Stimulated activated naive CD8-positive, alpha-beta T cell treated with anti-CD3 and anti-CD28 coated beads, Interleukin-15, Interleukin-2, amounts not matched to agents 100 ng/mL and 50 ng/mL, for 24 hours (primary cell): ENCODE measurements around the gene HIVEP3.
A peak's percentile ranks its signal among the peaks of the same experiment; 100 is the strongest.

Experiments used
- H3K27ac Mint-ChIP-seq: one replicate; pipeline ENCODE4 v1.8.0; 2021; ENCODE audit warnings: mild to moderate bottlenecking, mixed read lengths
- H3K27me3 Mint-ChIP-seq: one replicate; pipeline ENCODE4 v1.8.0; 2021; ENCODE audit warnings: mixed read lengths
- H3K36me3 Mint-ChIP-seq: one replicate; pipeline ENCODE4 v1.8.0; 2021; ENCODE audit warnings: low read depth, mixed read lengths
- H3K4me1 Mint-ChIP-seq: one replicate; pipeline ENCODE4 v1.8.0; 2021; ENCODE audit warnings: low read depth, mixed read lengths
- H3K4me3 Mint-ChIP-seq: one replicate; pipeline ENCODE4 v1.8.0; 2021; ENCODE audit warnings: mild to moderate bottlenecking, mixed read lengths
- H3K9me3 Mint-ChIP-seq: one replicate; pipeline ENCODE4 v1.8.0; 2021; ENCODE audit warnings: mixed read lengths

The HIVEP3 gene

DNA sequence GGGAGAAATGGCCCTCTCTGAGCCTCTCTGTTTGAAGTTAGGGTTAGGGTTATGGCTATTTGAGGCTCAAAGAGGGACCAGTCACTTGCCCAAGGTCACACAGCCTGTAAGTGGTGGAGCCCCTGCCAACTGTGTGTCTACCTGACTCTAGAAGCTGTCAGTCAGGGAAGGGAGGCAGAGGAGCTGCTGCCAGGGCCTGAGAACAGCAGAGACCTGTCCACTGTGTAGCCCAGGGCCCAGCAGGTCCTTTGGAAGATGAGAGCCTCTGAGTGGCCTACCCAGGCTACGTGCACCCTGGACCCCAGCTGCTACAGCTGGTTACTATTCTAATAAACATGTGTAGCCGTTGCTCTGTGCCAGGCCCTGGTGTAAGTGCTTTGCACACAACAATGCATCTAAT is 419.1 kb downstream of the HIVEP3 start:
- H3K4me3 Mint-ChIP-seq: no peak overlapping the region
- H3K4me1 Mint-ChIP-seq: peaks cover 4% of the 10 kb centered on the region
- H3K36me3 Mint-ChIP-seq: no peaks in the 10 kb centered on the region
- no peak overlapping the region for H3K27ac Mint-ChIP-seq
- H3K9me3 Mint-ChIP-seq: no peaks in the 10 kb centered on the region
- H3K27me3 Mint-ChIP-seq: peaks cover 20% of the 10 kb centered on the region

DNA sequence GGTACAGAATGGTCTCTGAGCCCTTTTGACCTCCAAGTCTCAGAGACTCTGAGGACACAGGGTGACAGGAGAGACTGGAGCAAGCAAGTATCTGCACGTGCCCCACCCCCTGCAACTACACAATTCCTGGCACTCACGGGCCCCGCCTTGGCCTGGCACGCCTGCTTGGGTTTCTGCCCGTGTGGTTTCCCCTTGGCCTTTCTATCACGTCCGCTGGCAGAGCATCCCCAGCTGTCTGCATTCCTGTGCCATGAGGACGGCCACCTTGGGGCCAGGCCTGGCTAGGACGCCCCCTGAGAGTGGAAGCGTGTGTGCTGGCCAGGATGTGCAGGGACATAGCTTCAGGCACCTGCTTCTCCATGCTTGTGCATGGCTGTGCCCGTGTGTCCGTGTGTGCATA is 419.9 kb downstream of the HIVEP3 start:
- no peaks in the 10 kb centered on the region for H3K36me3 Mint-ChIP-seq
- no peaks in the 10 kb centered on the region for H3K9me3 Mint-ChIP-seq
- H3K27ac Mint-ChIP-seq: no peak overlapping the region
- peaks cover 4% of the 10 kb centered on the region for H3K4me1 Mint-ChIP-seq
- no peak overlapping the region for H3K4me3 Mint-ChIP-seq
- peaks cover 21% of the 10 kb centered on the region for H3K27me3 Mint-ChIP-seq

DNA sequence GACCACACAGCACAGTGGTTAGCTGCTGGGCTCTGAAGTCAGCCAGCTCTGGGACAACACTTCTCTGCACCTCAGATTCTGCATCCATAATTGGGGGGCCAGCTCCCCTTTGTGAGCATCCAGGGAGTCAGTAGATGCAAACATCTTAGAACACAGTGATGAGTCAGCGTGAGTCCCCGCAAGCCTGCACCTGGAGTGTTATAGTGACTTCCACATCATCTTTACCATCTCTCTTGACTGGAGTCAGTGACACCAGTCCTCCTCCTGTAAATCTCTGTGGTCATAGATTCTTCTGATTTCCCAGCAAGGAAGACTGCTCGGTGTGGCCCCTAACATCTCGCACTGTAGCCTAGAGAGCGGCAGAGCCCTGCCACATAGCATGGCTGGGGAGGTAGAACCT is 420.3 kb downstream of the HIVEP3 start:
- peaks cover 21% of the 10 kb centered on the region for H3K27me3 Mint-ChIP-seq
- H3K4me3 Mint-ChIP-seq: no peak overlapping the region
- H3K27ac Mint-ChIP-seq: no peak overlapping the region
- no peaks in the 10 kb centered on the region for H3K9me3 Mint-ChIP-seq
- peaks cover 4% of the 10 kb centered on the region for H3K4me1 Mint-ChIP-seq
- no peaks in the 10 kb centered on the region for H3K36me3 Mint-ChIP-seq

DNA sequence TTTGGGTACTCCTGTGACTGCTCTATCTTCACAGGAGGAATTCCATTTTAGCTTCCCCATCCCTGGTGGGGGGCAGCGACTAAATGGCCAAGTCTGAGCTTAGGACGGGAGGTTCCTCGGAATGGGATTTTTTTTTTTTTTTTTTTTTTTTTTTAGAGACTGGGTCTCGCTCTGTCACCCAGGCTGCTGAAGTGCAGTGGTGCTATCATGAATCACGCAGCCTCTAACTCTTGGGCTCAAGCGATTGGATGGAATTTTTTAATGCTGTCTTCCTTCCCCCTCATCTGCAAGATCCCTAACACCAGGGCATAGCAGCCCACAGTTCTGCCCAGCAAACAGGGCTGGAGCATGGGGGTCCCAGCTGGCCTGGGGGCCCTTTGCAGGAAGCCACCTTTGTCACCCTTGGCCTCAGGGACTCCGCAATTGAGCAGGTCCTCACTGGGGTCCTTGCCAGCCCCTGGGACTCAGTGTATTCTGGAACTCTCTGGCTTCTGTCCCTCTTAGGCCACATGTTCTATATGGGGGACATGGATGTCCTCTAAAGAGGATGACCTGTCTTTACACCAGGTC is 421.2 kb downstream of the HIVEP3 start:
- Mint-ChIP-seq H3K9me3 (no peaks in the 10 kb centered on the region), H3K4me3 (no peak overlapping the region), H3K4me1 (peaks cover 8% of the 10 kb centered on the region), H3K36me3 (no peaks in the 10 kb centered on the region), H3K27ac (no peak overlapping the region), H3K27me3 (peaks cover 21% of the 10 kb centered on the region)

DNA sequence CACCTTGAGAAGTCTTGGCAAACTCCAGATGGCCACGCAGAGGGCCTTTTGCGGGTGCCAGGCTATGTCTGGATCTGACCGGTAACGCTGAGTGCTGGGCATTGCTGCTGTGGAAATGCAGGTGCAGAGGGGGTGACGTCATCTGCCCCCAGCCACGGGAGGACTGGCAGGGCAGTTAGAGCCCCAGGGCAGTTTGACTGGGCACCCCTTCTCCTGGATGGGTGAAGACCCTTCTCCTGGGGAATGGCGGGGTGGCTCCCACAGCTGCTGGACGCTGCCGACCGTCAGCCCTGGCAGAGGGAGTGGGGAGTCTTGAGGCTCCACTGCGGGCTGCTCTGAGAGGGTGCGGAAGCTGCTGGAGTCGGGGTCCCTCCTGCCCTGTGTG is 421.7 kb downstream of the HIVEP3 start:
- Mint-ChIP-seq H3K4me3 (peak overlapping the region; percentile 57), H3K27ac (peak overlapping the region; percentile 26), H3K9me3 (no peaks in the 10 kb centered on the region), H3K4me1 (peaks cover 8% of the 10 kb centered on the region), H3K36me3 (no peaks in the 10 kb centered on the region), H3K27me3 (peaks cover 21% of the 10 kb centered on the region)

DNA sequence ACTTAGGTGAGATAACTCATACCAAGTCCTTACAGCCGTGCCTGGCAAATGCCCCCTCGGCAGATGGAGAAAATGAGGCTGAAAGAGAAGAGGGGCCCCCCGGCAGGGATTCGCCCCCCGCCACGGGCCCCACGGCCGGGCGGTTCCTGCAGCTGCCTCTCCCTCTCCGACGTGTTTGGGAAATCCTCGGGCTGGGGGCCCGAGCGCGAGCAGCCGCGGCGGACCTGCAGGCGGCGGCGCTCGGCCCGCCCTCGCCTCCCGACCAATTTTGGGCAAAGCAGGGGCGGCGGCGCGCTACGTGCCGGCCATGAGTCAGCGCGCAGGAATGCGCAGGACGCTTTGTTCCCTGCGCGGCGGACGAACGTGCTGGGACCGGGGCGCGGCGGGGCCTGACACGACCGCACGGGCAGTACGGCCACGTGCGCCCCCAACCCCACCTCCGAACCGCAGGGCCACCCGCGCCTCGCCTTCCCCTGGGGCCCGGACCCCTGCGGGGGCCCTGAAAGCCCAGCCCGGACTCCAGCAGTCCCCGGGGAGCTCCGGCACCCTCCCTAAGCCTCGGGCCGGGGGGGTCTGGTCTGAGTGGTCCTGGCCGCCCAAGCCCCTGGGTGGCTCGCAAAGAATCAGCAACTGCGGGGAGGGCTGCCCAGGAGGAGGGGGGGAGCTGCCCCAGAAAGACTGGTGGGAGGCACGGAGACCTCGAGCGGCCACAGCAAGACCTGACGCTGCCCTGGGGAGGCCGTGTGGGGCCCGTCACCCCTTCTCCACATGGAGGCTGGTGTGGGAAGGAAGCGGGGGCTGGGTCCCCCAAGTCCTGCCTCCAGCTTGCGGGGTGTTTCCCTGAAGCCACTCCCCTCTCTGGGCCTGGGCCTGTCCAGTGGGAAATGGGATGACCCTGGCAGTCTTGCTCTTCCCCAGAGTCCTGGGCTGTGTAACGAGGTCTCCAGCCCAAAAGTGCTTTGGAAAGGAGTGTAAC is 422.4 kb downstream of the HIVEP3 start:
- no peak overlapping the region for H3K27ac Mint-ChIP-seq
- peaks cover 21% of the 10 kb centered on the region for H3K27me3 Mint-ChIP-seq
- peak overlapping the region; percentile 62 for H3K4me3 Mint-ChIP-seq
- no peaks in the 10 kb centered on the region for H3K36me3 Mint-ChIP-seq
- H3K9me3 Mint-ChIP-seq: no peaks in the 10 kb centered on the region
- H3K4me1 Mint-ChIP-seq: peaks cover 8% of the 10 kb centered on the region

DNA sequence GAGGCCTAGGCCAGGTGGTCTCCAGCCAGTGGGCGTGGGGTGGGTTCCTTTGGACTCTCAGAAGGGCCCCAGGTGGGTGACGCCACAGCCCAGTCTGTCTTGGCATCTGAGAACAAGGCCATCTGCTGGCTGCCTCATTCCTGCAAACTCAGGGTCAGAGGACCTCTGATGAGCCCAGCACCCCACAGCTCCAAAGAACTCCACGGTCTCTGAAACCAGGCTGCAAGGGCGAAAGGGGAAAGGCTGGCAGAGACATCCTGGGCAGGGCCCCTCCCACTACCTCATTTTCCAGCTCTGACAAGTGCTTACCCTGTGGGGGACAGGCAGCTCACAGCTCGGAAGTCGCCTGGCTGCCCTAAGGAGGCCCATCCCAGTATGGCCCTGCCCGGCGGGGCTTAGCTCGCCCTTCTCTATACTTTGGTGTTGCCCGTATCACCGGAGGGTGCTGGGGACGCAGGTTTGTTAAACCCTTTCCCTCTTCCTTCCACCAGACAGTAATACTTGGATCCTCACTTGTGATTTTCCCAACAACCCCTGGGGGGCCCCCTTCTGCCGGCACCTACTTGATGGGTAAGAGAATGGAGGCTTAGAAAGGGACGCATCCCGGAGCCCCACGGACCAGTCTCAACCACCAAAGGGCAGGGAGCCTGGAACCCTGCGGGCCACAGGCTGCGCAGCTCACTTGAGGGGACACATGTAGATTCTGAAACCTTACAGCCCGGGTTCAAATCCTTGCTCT is 423.3 kb downstream of the HIVEP3 start:
- Mint-ChIP-seq H3K27ac (no peak overlapping the region), H3K36me3 (no peaks in the 10 kb centered on the region), H3K27me3 (peaks cover 21% of the 10 kb centered on the region)

DNA sequence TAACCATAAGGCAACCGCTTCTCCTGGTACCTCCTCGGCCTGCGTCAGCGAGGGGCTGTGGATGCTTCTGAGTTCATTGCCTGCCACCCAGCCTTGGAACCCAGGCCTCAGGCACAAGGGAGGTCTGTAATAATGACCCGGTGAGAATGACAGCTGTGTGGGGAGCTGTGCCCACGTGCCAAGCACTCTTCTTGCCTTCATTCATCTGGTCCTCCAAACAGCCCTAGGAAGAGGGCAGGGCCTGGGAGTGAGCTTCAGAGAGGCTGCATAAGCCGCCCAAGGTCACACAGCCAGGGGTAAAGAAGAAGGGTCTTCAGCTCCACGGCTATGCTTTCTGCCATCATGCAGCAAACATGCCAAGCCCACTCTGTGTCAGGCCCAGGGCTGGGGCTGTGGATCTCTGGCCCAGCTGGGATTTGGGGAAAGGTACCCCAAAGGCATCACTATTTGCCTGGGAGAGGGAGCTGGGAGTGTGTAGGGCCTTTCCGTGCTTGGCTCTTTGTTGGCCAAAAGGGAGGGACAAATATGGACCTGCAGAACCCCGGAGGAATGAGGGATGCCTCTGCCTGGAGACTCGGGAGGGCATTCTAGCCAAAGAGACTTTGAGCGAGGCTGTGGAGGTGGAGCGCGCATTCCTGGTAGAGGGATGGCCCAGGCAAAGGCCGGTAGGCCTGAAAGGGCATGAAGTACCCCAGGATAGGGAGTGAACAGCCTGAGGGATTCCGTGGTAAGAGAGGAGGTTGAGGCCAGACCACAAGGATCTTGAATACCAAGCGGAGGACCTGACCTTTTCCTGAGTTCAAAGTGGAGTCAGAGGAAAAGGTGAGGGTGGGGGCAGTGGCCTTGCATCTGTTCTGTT is 424.1 kb downstream of the HIVEP3 start:
- Mint-ChIP-seq H3K36me3 (no peaks in the 10 kb centered on the region), H3K4me3 (no peak overlapping the region), H3K9me3 (no peaks in the 10 kb centered on the region), H3K4me1 (peaks cover 8% of the 10 kb centered on the region), H3K27ac (no peak overlapping the region), H3K27me3 (peaks cover 26% of the 10 kb centered on the region)

More for the DNA sequence above, 423.3 kb downstream of the HIVEP3 start:
- H3K9me3 Mint-ChIP-seq: no peaks in the 10 kb centered on the region
- peaks cover 8% of the 10 kb centered on the region for H3K4me1 Mint-ChIP-seq
- peak overlapping the region; percentile 62 for H3K4me3 Mint-ChIP-seq

DNA sequence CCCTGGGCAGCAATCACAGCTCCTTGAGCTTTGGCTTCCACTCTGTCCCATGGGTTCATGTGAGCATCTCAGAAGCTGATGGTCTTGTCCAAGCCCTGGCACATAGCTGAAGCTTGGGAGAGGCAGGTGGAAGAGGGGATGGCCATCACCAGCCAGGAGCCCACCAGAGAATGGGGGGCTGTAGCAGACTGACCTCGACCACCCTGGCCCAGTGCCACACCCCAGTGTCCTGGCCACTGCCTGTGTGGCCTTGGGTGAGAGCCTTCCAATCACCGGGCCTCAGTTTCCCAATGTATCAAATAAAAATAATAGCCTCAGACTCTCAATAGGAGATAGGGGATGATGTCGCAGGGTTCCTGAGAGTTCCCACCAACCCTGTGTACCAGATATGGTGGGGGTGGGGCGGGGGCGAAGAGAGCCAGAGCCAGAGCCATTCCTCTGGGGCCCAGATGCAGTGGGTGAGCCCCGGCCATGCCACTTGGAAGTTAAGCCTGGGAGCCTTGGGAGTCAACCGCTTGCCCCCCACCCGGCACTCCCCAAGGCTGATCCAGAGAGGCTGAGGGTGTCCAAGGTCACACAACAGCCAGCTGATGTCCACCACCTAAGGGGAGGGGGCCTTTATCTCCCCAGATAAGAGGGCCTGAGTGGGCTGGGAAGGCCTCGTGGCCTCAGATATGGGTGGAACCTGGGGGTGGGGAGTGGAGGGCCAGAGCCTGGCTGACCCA is 424.9 kb downstream of the HIVEP3 start:
- Mint-ChIP-seq H3K27ac (no peak overlapping the region), H3K4me3 (no peak overlapping the region), H3K36me3 (no peaks in the 10 kb centered on the region), H3K27me3 (peaks cover 31% of the 10 kb centered on the region), H3K4me1 (peaks cover 8% of the 10 kb centered on the region), H3K9me3 (no peaks in the 10 kb centered on the region)

DNA sequence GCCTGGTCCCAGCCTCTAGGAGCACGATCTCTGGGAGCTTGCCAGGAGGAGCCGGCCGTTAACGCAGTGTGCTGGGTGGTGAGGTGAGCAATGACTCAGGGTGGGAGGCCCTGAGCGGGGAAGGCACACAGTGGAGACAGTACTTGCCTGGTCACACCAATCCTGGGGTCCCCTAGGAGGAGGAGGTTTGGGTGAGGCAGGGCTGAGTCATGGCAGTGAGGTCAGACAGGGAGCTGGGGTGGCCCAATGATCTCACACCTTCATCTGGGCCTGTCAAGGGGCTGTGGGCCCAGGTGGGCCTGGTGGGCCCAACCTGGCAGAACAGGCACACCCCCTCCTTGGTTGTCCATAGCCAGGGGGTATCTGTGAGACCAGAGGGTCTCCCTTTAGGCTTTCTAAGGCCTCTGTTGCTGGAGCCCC is 425.6 kb downstream of the HIVEP3 start:
- Mint-ChIP-seq H3K4me1 (peaks cover 8% of the 10 kb centered on the region), H3K27me3 (peaks cover 31% of the 10 kb centered on the region), H3K27ac (no peak overlapping the region)

DNA sequence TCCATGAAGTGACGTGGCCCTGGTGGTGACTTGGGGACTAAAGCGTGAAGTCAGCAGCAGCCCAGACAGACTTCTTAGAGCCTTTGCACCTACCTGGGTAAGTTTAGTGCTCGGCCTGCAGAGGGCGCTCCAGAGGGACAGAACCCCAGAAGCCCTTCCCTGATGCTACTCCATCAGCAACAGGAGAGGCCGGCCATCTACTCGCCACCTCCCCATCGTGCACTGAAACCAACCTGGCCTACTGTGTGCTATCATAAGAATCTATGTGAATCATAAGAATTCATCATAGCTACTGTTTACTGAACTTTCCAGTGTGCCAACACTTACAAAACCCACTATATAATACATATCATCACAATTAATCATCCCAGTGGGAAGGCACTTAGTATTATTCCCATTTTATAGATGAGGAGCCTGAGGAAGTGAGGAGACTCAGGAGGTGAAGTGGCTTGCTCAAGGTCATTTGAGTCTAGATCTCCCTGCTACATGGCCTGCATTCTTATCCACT is 426.3 kb downstream of the HIVEP3 start:
- peaks cover 30% of the 10 kb centered on the region for H3K27me3 Mint-ChIP-seq
- no peak overlapping the region for H3K4me3 Mint-ChIP-seq
- H3K27ac Mint-ChIP-seq: no peak overlapping the region
- H3K36me3 Mint-ChIP-seq: no peaks in the 10 kb centered on the region
- H3K4me1 Mint-ChIP-seq: peaks cover 8% of the 10 kb centered on the region
- no peaks in the 10 kb centered on the region for H3K9me3 Mint-ChIP-seq

More for the DNA sequence above, 425.6 kb downstream of the HIVEP3 start:
- Mint-ChIP-seq H3K9me3 (no peaks in the 10 kb centered on the region), H3K36me3 (no peaks in the 10 kb centered on the region), H3K4me3 (no peak overlapping the region)

DNA sequence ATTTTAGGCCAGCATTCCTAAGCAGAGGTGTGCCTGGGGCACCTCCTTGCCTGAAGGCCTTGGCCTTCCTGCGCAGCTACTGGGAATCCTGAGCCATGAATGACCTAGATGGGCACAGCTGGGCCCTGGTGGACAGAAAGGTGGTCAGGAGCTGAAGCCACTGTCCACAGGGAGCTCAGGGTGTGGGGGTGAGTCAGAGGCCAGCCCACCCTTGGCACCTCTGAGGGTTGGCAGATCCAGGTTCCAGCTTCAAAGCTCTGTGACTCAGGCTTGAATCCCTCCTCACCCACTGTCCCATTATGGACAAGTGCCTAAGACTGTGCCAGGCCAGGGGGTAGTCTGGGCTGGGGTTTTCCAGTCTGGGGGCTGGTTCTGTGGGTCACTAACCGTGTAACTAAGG is 427.8 kb downstream of the HIVEP3 start:
- H3K4me3 Mint-ChIP-seq: no peak overlapping the region

DNA sequence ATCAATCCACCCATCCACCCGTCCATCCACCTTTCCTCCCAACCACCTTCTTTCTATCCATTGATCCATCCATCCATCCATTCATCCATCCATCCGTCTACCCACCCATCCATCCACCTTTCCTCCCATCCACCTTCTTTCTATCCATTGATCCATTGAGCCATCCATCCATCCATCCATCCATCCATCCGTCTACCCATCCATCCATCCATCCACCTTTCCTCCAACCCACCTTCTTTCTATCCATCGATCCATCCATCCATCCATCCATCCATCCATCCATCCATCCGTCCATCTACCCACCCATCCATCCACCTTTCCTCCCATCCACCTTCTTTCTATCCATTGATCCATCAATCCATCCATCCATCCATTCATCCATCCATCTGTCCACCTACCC is 429.2 kb downstream of the HIVEP3 start:
- Mint-ChIP-seq H3K9me3 (no peaks in the 10 kb centered on the region), H3K4me1 (peaks cover 11% of the 10 kb centered on the region), H3K36me3 (no peaks in the 10 kb centered on the region), H3K27me3 (peaks cover 21% of the 10 kb centered on the region), H3K4me3 (no peak overlapping the region), H3K27ac (no peak overlapping the region)

More for the DNA sequence above, 427.8 kb downstream of the HIVEP3 start:
- H3K36me3 Mint-ChIP-seq: no peaks in the 10 kb centered on the region
- no peaks in the 10 kb centered on the region for H3K9me3 Mint-ChIP-seq
- H3K27ac Mint-ChIP-seq: no peak overlapping the region
- peaks cover 16% of the 10 kb centered on the region for H3K4me1 Mint-ChIP-seq
- peaks cover 32% of the 10 kb centered on the region for H3K27me3 Mint-ChIP-seq
